Measurements from ENCODE around the gene FECH. TPM values are rescaled to one million over a fixed set of nuclear protein-coding genes. Genes with fewer than 3 reads are reported as not detected.

The FECH gene
- total RNA-seq, 1 experiment from 2014 or later: 17.1 TPM

DNA sequence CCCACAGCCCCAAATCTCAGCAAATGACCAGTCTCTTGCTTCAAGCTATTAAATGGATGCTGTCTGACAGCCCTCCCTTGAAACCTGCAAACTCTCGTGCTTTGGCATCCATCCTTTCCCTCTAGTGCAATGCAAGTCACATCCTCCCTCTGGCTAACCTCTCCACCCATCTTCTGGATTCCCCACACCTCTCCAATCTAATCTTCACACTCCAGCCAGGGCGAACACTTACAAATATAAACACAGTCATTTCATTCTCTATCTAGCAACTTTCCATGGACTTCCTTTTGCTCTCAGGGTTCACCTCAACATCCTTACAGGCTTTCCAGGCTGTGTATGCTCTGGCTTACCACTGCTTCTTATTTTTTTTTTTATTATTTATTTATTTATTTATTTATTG is 45.2 kb upstream of the FECH start:
- Histone ChIP-seq H3K4me1 (no peaks in the 10 kb centered on the region), H3K36me3 (ENCODE audit: control insufficient read depth, insufficient read depth, low read length) (no peaks in the 10 kb centered on the region), H3K9me3 (no peaks in the 10 kb centered on the region), H3K27me3 (replicated peaks; ENCODE audit: control insufficient read depth, insufficient read depth, low read length) (no peaks in the 10 kb centered on the region), H3K4me3 (ENCODE audit: low read depth, low read length) (no peak overlapping the region)
- BruUV-seq (replicated peaks): no TSS peak
- ChIA-PET CTCF (no interaction called here), POLR2A (no interaction called here)
- TF ChIP-seq, protein P1, sequence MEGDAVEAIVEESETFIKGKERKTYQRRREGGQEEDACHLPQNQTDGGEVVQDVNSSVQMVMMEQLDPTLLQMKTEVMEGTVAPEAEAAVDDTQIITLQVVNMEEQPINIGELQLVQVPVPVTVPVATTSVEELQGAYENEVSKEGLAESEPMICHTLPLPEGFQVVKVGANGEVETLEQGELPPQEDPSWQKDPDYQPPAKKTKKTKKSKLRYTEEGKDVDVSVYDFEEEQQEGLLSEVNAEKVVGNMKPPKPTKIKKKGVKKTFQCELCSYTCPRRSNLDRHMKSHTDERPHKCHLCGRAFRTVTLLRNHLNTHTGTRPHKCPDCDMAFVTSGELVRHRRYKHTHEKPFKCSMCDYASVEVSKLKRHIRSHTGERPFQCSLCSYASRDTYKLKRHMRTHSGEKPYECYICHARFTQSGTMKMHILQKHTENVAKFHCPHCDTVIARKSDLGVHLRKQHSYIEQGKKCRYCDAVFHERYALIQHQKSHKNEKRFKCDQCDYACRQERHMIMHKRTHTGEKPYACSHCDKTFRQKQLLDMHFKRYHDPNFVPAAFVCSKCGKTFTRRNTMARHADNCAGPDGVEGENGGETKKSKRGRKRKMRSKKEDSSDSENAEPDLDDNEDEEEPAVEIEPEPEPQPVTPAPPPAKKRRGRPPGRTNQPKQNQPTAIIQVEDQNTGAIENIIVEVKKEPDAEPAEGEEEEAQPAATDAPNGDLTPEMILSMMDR (IDR thresholded peaks at IDR 0.05; ENCODE audit: insufficient read depth in 1 of 2, low read depth in 1 of 2, low read length in 1 of 2, severe bottlenecking in 1 of 2, unreplicated experiment in 1 of 2): no peak
- DNase-seq: no peak
- H3K36me3 Mint-ChIP-seq (ENCODE audit: insufficient read depth, unreplicated experiment): peaks cover 13% of the 10 kb centered on the region
- peak overlapping the region; percentile 34 for H3K4me3 Mint-ChIP-seq (ENCODE audit: unreplicated experiment)
- peaks cover 7% of the 10 kb centered on the region for H3K4me1 Mint-ChIP-seq (ENCODE audit: low read depth, unreplicated experiment)
- intact Hi-C loops (cut with micrococcal nuclease; ENCODE audit: unreplicated experiment): loop anchor here (10.0 kb wide), 1 partner anchor 223 kb away; no protein-coding TSS in a partner anchor
- no peaks in the 10 kb centered on the region for H3K9me3 Mint-ChIP-seq (ENCODE audit: unreplicated experiment)
- H3K27ac Mint-ChIP-seq (ENCODE audit: unreplicated experiment): peak overlapping the region; percentile 27
- no peaks in the 10 kb centered on the region for H3K27me3 Mint-ChIP-seq (ENCODE audit: insufficient read depth, unreplicated experiment)

DNA sequence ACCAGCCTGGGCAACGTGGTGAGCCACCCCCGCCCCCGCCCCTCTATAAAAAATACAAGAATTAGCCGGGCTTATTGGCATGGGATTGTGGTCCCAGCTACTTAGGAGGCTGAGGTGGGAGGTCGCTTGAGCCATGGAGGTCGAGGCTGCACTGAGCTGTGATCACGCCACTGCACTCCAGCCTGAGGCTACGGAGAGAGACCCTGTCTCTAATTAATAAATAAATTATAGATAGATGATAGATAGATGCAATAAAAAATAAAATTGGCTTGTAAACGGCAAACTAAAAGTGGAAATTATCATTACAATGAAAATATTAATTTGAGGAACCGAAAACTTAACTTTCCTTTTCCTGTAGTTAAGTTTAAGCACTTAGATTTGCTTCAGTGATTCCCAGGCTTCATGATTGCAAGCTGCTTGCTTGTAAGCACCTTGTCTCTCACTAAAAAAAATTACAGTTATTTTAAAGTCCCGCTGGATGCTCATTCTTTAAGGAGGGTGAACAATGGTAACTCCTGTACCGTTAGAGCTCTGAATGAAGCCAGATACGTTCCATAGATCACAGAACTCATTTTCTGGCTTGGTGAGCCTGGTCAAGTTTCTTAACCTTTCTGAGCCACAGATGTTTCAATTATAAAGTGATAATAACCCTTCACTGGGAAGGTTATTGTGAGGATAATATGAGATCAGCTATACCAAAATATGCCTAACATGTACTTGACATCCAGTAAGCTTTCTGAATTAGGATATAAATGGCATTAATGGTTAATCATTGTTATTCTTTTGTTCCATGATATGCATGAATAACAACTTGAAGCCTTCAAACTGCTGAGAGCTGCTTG is 44.5 kb upstream of the FECH start:
- CTCF ChIA-PET: no interaction called here

DNA sequence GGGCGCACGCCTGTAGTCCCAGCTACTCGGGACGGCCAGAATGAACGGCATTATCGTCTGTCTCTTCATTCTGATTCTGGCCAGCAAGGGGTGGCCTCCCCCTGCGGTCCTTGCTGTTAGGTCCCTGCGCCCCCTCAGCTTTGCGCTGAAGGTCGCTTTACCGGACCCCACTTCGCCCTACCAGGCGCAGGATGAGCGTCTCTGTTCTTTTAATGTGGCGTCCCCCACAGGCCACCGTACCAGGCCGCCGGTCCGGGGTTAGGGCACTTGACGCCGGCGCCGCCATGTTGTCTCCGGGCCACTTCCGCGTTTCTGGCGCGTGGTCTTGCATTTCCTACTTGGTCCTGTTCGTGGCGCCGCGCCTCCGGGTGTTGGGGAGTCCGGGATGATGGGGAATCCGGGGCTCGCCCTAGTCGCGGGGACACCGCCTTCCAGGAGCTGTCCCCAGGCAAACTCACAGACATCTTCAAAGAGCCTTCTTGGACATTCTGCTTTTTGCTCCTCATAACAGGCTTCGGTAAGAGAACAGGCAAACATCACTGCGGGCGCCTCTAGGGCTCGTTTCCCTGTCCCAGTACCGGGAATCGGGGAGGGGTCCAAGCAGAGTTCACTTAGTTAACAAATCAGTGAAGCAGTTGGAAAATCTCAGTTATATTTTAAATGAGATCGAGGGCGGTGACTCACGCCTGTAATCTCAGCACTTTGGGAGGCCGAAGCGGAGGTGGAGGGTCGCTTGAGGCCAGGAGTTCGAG is 43.7 kb upstream of the FECH start:
- TF ChIP-seq, protein P1 (IDR thresholded peaks at IDR 0.05; ENCODE audit: insufficient read depth in 1 of 2, low read depth in 1 of 2, low read length in 1 of 2, severe bottlenecking in 1 of 2, unreplicated experiment in 1 of 2): peak; percentile 27 to 58
- BruUV-seq (replicated peaks): TSS peak; percentile 69
- POLR2A ChIA-PET: no interaction called here
- peak overlapping the region; percentile 89 for H3K27ac Mint-ChIP-seq (ENCODE audit: unreplicated experiment)
- peaks cover 13% of the 10 kb centered on the region for H3K36me3 Mint-ChIP-seq (ENCODE audit: insufficient read depth, unreplicated experiment)
- H3K4me1 ChIP-seq: no peaks in the 10 kb centered on the region
- H3K4me1 Mint-ChIP-seq (ENCODE audit: low read depth, unreplicated experiment): peaks cover 7% of the 10 kb centered on the region
- DNase-seq: peak; percentile 88 to 91
- H3K36me3 ChIP-seq (ENCODE audit: control insufficient read depth, insufficient read depth, low read length): no peaks in the 10 kb centered on the region
- H3K4me3 Mint-ChIP-seq (ENCODE audit: unreplicated experiment): peak overlapping the region; percentile 85
- CTCF ChIA-PET: no interaction called here
- H3K4me3 ChIP-seq (ENCODE audit: low read depth, low read length): peak overlapping the region; percentile 44
- no peaks in the 10 kb centered on the region for H3K27me3 Mint-ChIP-seq (ENCODE audit: insufficient read depth, unreplicated experiment)
- intact Hi-C loops (cut with micrococcal nuclease; ENCODE audit: unreplicated experiment): loop anchor here (10.0 kb wide), 1 partner anchor 225 kb away; no protein-coding TSS in a partner anchor
- H3K9me3 Mint-ChIP-seq (ENCODE audit: unreplicated experiment): no peaks in the 10 kb centered on the region
- H3K9me3 ChIP-seq: no peaks in the 10 kb centered on the region
- H3K27me3 ChIP-seq (replicated peaks; ENCODE audit: control insufficient read depth, insufficient read depth, low read length): no peaks in the 10 kb centered on the region

More for the DNA sequence above, 44.5 kb upstream of the FECH start:
- Histone ChIP-seq H3K9me3 (no peaks in the 10 kb centered on the region), H3K36me3 (ENCODE audit: control insufficient read depth, insufficient read depth, low read length) (no peaks in the 10 kb centered on the region), H3K27me3 (replicated peaks; ENCODE audit: control insufficient read depth, insufficient read depth, low read length) (no peaks in the 10 kb centered on the region), H3K4me1 (no peaks in the 10 kb centered on the region), H3K4me3 (ENCODE audit: low read depth, low read length) (peak overlapping the region; percentile 44)
- BruUV-seq (replicated peaks): no TSS peak
- TF ChIP-seq, protein P1 (IDR thresholded peaks at IDR 0.05; ENCODE audit: insufficient read depth in 1 of 2, low read depth in 1 of 2, low read length in 1 of 2, severe bottlenecking in 1 of 2, unreplicated experiment in 1 of 2): no peak
- Mint-ChIP-seq H3K36me3 (ENCODE audit: insufficient read depth, unreplicated experiment) (peaks cover 13% of the 10 kb centered on the region), H3K4me3 (ENCODE audit: unreplicated experiment) (peak overlapping the region; percentile 85), H3K4me1 (ENCODE audit: low read depth, unreplicated experiment) (peaks cover 7% of the 10 kb centered on the region), H3K27me3 (ENCODE audit: insufficient read depth, unreplicated experiment) (no peaks in the 10 kb centered on the region), H3K27ac (ENCODE audit: unreplicated experiment) (peak overlapping the region; percentile 89), H3K9me3 (ENCODE audit: unreplicated experiment) (no peaks in the 10 kb centered on the region)
- DNase-seq: no peak
- intact Hi-C loops (cut with micrococcal nuclease; ENCODE audit: unreplicated experiment): loop anchor here (10.0 kb wide), 1 partner anchor 224 kb away; no protein-coding TSS in a partner anchor
- POLR2A ChIA-PET: no interaction called here

Measured in Caco-2 (cell line).